Gastroesophageal sphincter (tissue), 3 donors: ENCODE results near the gene FMO2.

Experiments used
- POLR2A ChIP-seq, 2 donors: fragments of 450-650 bp; IDR thresholded peaks; one replicate each; pipeline ENCODE4 v1.6.1; 2017; ENCODE audit warnings: antibody characterized with exemption in 2 of 2, mild to moderate bottlenecking in 2 of 2, moderate library complexity in 1 of 2
- POLR2AphosphoS5 ChIP-seq: sonication (generic); formaldehyde crosslinking; IDR thresholded peaks from one replicate; pipeline ENCODE4 v1.6.1; 2017; ENCODE audit warnings: antibody characterized with exemption
- TF ChIP-seq, protein P1 (sequence below), 4 experiments: fragments of 200-600 bp in 2 of 4; fragments of 450-650 bp in 2 of 4; sonication (generic) in 1 of 4; IDR thresholded peaks; one replicate each; pipeline ENCODE4 v1.5.1; 2017 to 2019; ENCODE audit warnings: antibody characterized with exemption in 4 of 4, mild to moderate bottlenecking in 2 of 4, moderate library complexity in 2 of 4

DNA sequence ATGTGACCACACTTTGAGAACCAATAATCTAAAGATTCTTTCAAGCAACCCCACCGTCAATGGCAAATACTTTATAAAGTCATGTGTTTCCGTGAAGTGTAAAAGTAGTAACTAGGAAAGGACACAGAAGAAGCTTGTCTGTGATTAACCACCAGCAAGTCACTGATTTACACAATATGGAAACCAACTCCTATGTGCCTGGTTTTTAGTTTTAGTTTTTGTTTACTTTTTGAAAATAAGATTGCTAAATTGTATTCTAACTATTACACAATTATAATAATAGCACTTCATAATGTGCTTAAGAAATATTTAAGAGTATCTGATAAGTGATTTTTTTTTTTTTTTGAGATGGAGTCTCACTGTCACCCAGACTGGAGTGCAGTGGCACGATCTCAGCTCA, 13.0 kb downstream of the FMO2 start:
- TF ChIP-seq, protein P1, sequence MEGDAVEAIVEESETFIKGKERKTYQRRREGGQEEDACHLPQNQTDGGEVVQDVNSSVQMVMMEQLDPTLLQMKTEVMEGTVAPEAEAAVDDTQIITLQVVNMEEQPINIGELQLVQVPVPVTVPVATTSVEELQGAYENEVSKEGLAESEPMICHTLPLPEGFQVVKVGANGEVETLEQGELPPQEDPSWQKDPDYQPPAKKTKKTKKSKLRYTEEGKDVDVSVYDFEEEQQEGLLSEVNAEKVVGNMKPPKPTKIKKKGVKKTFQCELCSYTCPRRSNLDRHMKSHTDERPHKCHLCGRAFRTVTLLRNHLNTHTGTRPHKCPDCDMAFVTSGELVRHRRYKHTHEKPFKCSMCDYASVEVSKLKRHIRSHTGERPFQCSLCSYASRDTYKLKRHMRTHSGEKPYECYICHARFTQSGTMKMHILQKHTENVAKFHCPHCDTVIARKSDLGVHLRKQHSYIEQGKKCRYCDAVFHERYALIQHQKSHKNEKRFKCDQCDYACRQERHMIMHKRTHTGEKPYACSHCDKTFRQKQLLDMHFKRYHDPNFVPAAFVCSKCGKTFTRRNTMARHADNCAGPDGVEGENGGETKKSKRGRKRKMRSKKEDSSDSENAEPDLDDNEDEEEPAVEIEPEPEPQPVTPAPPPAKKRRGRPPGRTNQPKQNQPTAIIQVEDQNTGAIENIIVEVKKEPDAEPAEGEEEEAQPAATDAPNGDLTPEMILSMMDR (IDR thresholded peaks at IDR 0.05): no peak
- no peak for TF ChIP-seq POLR2A (IDR thresholded peaks at IDR 0.05)
- TF ChIP-seq POLR2AphosphoS5: no peak
